A549 (cell line): ENCODE results near the gene ORM1. TPM values are rescaled to one million over a fixed set of nuclear protein-coding genes. Genes with fewer than 3 reads are reported as not detected.

Experiments used
- ATAC-seq, 2 experiments: fragments of 200-7000 bp in 1 of 2; fragments of >200 bp in 1 of 2; cut with Nextera tagmentation in 1 of 2; cut with Tn5 transposase in 1 of 2; 3 replicates each; pipeline versions ENCODE4 v1.8.0 to v1.9.1; 2018 to 2020; ENCODE audit warnings: mild to moderate bottlenecking in 1 of 2, moderate library complexity in 1 of 2
- CTCF ChIA-PET: fragments of 300-600 bp; sonication (Branson Sonifier 250); formaldehyde crosslinking; extraction: SDS; loops from one replicate; lab custom pipeline; 2021; ENCODE audit warnings: antibody characterized with exemption, inconsistent platforms; lab: Yijun Ruan, JAX
- POLR2A ChIA-PET: fragments of 350-600 bp; formaldehyde crosslinking; extraction: SDS; loops from one replicate; lab custom pipeline; 2021; ENCODE audit warnings: antibody characterized with exemption, inconsistent platforms; lab: Yijun Ruan, JAX
- DNase-seq, 2 experiments: peaks; one replicate each; pipeline versions ENCODE4 v3.0.0 to v3.0.0-alpha.2; 2011 to 2016; ENCODE audit warnings: low read depth in 1 of 2, low spot score in 1 of 2
- FAIRE-seq: peaks from 2 replicates; lab custom pipeline; 2011; peaks lifted over from hg19 to GRCh38; lab: Jason Lieb, UNC
- H3K27ac ChIP-seq, 2 experiments: fragments of >200 bp; sonication (Bioruptor Twin); formaldehyde crosslinking; 3 replicates each; pipeline ENCODE4 v1.5.1; 2016 to 2017
- H3K4me1 ChIP-seq: fragments of >200 bp; sonication (Bioruptor Twin); formaldehyde crosslinking; 3 replicates; pipeline ENCODE4 v1.6.1; 2016
- H3K4me2 ChIP-seq: fragments of >200 bp; sonication (Bioruptor Twin); formaldehyde crosslinking; 3 replicates; pipeline ENCODE4 v1.6.1; 2016
- H3K4me3 ChIP-seq: fragments of >200 bp; sonication (Bioruptor Twin); formaldehyde crosslinking; 3 replicates; pipeline ENCODE4 v1.5.1; 2016
- H3K9me3 ChIP-seq: fragments of >200 bp; sonication (Bioruptor Twin); formaldehyde crosslinking; 3 replicates; pipeline ENCODE4 v1.6.1; 2016
- CTCF ChIP-seq: fragments of >200 bp; sonication (Bioruptor Twin); formaldehyde crosslinking; IDR thresholded peaks from 3 replicates; pipeline ENCODE4 v1.5.1; 2016
- E2F6 ChIP-seq: IDR thresholded peaks from 2 replicates; pipeline ENCODE4 v1.6.1; 2012; ENCODE audit warnings: low read depth, borderline replicate concordance
- EHF ChIP-seq: fragments of 250-450 bp; sonication (Bioruptor Pico); IDR thresholded peaks from 2 replicates; pipeline ENCODE4 v1.5.0; 2020; ENCODE audit warnings: mild to moderate bottlenecking
- ELK1 ChIP-seq: fragments of 150-350 bp; IDR thresholded peaks from 2 replicates; pipeline ENCODE4 v1.6.1; 2014; ENCODE audit warnings: low read depth, mild to moderate bottlenecking, low read length
- EP300 ChIP-seq, 2 experiments: fragments of >200 bp; sonication (Bioruptor Twin); formaldehyde crosslinking; IDR thresholded peaks; 2 replicates in 1 of 2; 3 replicates in 1 of 2; pipeline ENCODE4 v1.6.1; 2016 to 2017
- FOSL2 ChIP-seq, 2 experiments: fragments of 450-650 bp in 1 of 2; fragments of >200 bp in 1 of 2; sonication (Bioruptor Twin) in 1 of 2; formaldehyde crosslinking; IDR thresholded peaks; 2 replicates each; pipeline versions ENCODE4 v1.5.0 to v1.6.1; 2016 to 2020; ENCODE audit warnings: mild to moderate bottlenecking in 1 of 2, moderate library complexity in 1 of 2
- GATA3 ChIP-seq: IDR thresholded peaks from 2 replicates; pipeline ENCODE4 v1.6.1; 2012; ENCODE audit warnings: borderline replicate concordance
- HDAC2 ChIP-seq: fragments of 200-600 bp; sonication (generic); IDR thresholded peaks from 2 replicates; pipeline ENCODE4 v1.6.1; 2016
- HEYL ChIP-seq: fragments of 250-450 bp; sonication (Bioruptor Pico); IDR thresholded peaks from 2 replicates; pipeline ENCODE4 v1.8.0; 2021; ENCODE audit warnings: mild to moderate bottlenecking, moderate library complexity
- HMGXB4 ChIP-seq: fragments of 250-450 bp; sonication (Bioruptor Pico); IDR thresholded peaks from 2 replicates; pipeline ENCODE4 v1.5.0; 2021; ENCODE audit warnings: mild to moderate bottlenecking, moderate library complexity, borderline replicate concordance
- HOXB13 ChIP-seq: fragments of 250-450 bp; sonication (Bioruptor Pico); IDR thresholded peaks from 2 replicates; pipeline ENCODE4 v1.5.0; 2020; ENCODE audit warnings: low read depth, mild to moderate bottlenecking, moderate library complexity
- HOXB5 ChIP-seq: fragments of 250-450 bp; sonication (Bioruptor Pico); IDR thresholded peaks from 2 replicates; pipeline ENCODE4 v1.5.0; 2020; ENCODE audit warnings: mild to moderate bottlenecking, moderate library complexity
- MAZ ChIP-seq: fragments of 150-350 bp; IDR thresholded peaks from 2 replicates; pipeline ENCODE4 v1.6.1; 2014; ENCODE audit warnings: antibody characterized with exemption, low read depth, low read length, borderline replicate concordance
- NR3C1 ChIP-seq: fragments of >200 bp; sonication (Bioruptor Twin); formaldehyde crosslinking; IDR thresholded peaks from 3 replicates; pipeline ENCODE4 v1.6.1; 2017
- PBX3 ChIP-seq: IDR thresholded peaks from 2 replicates; pipeline ENCODE4 v1.6.1; 2012
- TFCP2L1 ChIP-seq: fragments of 250-450 bp; sonication (Bioruptor Pico); IDR thresholded peaks from 2 replicates; pipeline ENCODE4 v1.5.0; 2021; ENCODE audit warnings: mild to moderate bottlenecking
- ZNF302 ChIP-seq: fragments of 250-450 bp; sonication (Bioruptor Pico); IDR thresholded peaks from 2 replicates; pipeline ENCODE4 v1.9.0; 2021; ENCODE audit warnings: inconsistent platforms, mild to moderate bottlenecking, moderate library complexity
- WGBS: methylation state at CpG from one replicate; pipeline ENCODE4 v1.1.6; 2017; ENCODE audit errors: missing lambda C conversion rate; 5-methylcytosine and 5-hydroxymethylcytosine counted together
- polyA plus RNA-seq, 4 experiments: library from polyadenylated mRNA; depleted of rRNA in 3 of 4; stranded (reverse); fragments of >200 nt; fragmentation: RNase III in 1 of 4; extraction: RNeasy Plus Mini Kit Qiagen cat#74134 plus additional on column Dnase treatment in 1 of 4; gene quantifications; 2 replicates in 3 of 4; 3 replicates in 1 of 4; pipeline ENCODE4 v1.2.3, GENCODE V29; 2011 to 2017

The ORM1 gene
- polyA plus RNA-seq, 2 of the 4 experiments (the other 2 are of a cell fraction): 0.12 to 0.19 TPM

GRCh38 chr9:114346146-114346545, 23.2 kb downstream of the ORM1 start:
- CTCF ChIA-PET: interaction anchor here (0.6 to 1.4 kb wide), 5 partner anchors 9 to 560 kb away, joined by 3 to 4 read pairs (median 3); no protein-coding TSS in a partner anchor

More at GRCh38 chr9:114346146-114346545, 23.2 kb downstream of the ORM1 start:
- Histone ChIP-seq H3K4me2 (no peak overlapping the region), H3K4me1 (peaks cover 25% of the 10 kb centered on the region), H3K27ac (no peak overlapping the region), H3K4me3 (no peak overlapping the region), H3K9me3 (no peaks in the 10 kb centered on the region)
- TF ChIP-seq ZNF302 (CRISPR knock-in tag): no peak
- no peak for TF ChIP-seq E2F6
- no peak for TF ChIP-seq PBX3
- TF ChIP-seq NR3C1: no peak
- no peak for TF ChIP-seq HOXB5 (CRISPR knock-in tag)
- no peak for TF ChIP-seq MAZ
- TF ChIP-seq CTCF: no peak
- no peak for TF ChIP-seq HMGXB4 (CRISPR knock-in tag)
- no peak for TF ChIP-seq TFCP2L1 (CRISPR knock-in tag)
- TF ChIP-seq HEYL: no peak
- TF ChIP-seq FOSL2 (IDR thresholded peaks at IDR 0.05): no peak
- TF ChIP-seq FOSL2 (CRISPR knock-in tag; IDR thresholded peaks at IDR 0.05): no peak
- no peak for TF ChIP-seq EP300 (IDR thresholded peaks at IDR 0.05)
- no peak for TF ChIP-seq HOXB13
- TF ChIP-seq GATA3: no peak
- no peak for TF ChIP-seq EHF (CRISPR knock-in tag)
- no peak for TF ChIP-seq HDAC2
- TF ChIP-seq ELK1: no peak
- no peak for ATAC-seq
- POLR2A ChIA-PET: no interaction called here
- 79% methylated on average over 11 of the region's 11 CpGs for WGBS
- no peak for DNase-seq
- FAIRE-seq: no peak
